Osteocyte (in vitro differentiated cells): ENCODE results near the gene GNB5. TPM values are rescaled to one million over a fixed set of nuclear protein-coding genes. Genes with fewer than 3 reads are reported as not detected.
"Not testable (repeated sequence)": the region's sequence is repeated elsewhere in the genome, so short reads cannot be mapped to it uniquely, and the experiment has no call there.

Source experiments
- DNase-seq: peaks from one replicate; pipeline ENCODE4 v3.0.0; 2021; ENCODE audit warnings: mixed read lengths; ENCODE audit not compliant: unreplicated experiment; ENCODE audit errors: extremely low spot score
- H3K27ac Mint-ChIP-seq: one replicate; pipeline ENCODE4 v1.8.0; 2021; ENCODE audit warnings: mild to moderate bottlenecking, mixed read lengths; ENCODE audit not compliant: unreplicated experiment
- H3K27me3 Mint-ChIP-seq: one replicate; pipeline ENCODE4 v1.8.0; 2021; ENCODE audit warnings: mixed read lengths; ENCODE audit not compliant: unreplicated experiment
- H3K36me3 Mint-ChIP-seq: one replicate; pipeline ENCODE4 v1.8.0; 2021; ENCODE audit warnings: mixed read lengths; ENCODE audit not compliant: unreplicated experiment
- H3K4me1 Mint-ChIP-seq: one replicate; pipeline ENCODE4 v1.8.0; 2021; ENCODE audit warnings: mixed read lengths; ENCODE audit not compliant: unreplicated experiment
- H3K4me3 Mint-ChIP-seq: one replicate; pipeline ENCODE4 v1.8.0; 2021; ENCODE audit warnings: mild to moderate bottlenecking, moderate library complexity, mixed read lengths; ENCODE audit not compliant: unreplicated experiment
- H3K9me3 Mint-ChIP-seq: one replicate; pipeline ENCODE4 v1.8.0; 2021; ENCODE audit warnings: mixed read lengths; ENCODE audit not compliant: unreplicated experiment
- total RNA-seq: library from RNA; stranded (reverse); gene quantifications from 2 replicates; pipeline ENCODE4 v1.2.1, GENCODE V29; 2021
- TF ChIP-seq, protein P1 (sequence below): fragments of 200-600 bp; sonication (generic); IDR thresholded peaks from 2 replicates; pipeline ENCODE4 v1.5.0; 2021; ENCODE audit warnings: antibody characterized with exemption, mild to moderate bottlenecking, moderate library complexity

Gene GNB5
- total RNA-seq, 1 donor from 2014 or later = 34.0 TPM

DNA sequence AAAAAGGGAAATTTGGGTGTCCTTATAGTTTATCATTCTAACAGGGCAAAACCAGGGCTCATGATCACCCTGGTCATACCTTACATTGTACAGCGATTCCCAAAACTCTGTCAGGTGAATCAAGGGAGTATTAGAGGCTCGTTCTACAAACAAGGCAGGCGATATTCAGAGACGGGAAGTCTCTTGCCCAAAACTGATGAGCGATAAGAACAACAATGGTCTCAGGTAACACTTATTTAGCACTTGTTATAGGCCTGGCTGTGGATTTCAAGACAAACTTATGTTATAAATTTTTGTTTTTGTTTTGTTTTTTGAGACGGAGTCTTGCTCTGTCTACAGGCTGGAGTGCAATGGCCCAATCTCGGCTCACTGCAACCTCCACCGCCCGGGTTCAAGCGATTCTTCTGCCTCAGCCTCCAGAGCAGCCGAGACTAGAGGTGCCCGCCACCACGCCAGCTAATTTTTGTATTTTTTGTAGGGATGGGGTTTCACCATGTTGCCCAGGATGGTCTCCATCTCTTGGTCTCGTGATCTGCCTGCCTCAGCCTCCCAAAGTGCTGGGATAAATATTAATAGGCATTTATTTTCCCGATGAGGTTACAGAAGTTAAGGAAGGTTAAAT, 91.4 kb downstream of the GNB5 start:
- no peak for DNase-seq
- TF ChIP-seq, protein P1, sequence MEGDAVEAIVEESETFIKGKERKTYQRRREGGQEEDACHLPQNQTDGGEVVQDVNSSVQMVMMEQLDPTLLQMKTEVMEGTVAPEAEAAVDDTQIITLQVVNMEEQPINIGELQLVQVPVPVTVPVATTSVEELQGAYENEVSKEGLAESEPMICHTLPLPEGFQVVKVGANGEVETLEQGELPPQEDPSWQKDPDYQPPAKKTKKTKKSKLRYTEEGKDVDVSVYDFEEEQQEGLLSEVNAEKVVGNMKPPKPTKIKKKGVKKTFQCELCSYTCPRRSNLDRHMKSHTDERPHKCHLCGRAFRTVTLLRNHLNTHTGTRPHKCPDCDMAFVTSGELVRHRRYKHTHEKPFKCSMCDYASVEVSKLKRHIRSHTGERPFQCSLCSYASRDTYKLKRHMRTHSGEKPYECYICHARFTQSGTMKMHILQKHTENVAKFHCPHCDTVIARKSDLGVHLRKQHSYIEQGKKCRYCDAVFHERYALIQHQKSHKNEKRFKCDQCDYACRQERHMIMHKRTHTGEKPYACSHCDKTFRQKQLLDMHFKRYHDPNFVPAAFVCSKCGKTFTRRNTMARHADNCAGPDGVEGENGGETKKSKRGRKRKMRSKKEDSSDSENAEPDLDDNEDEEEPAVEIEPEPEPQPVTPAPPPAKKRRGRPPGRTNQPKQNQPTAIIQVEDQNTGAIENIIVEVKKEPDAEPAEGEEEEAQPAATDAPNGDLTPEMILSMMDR = no peak
- H3K4me3 Mint-ChIP-seq = no peak overlapping the region
- H3K36me3 Mint-ChIP-seq = no peaks in the 10 kb centered on the region
- peaks cover 5% of the 10 kb centered on the region for H3K9me3 Mint-ChIP-seq
- H3K27me3 Mint-ChIP-seq = no peaks in the 10 kb centered on the region
- H3K4me1 Mint-ChIP-seq = peaks cover 44% of the 10 kb centered on the region
- H3K27ac Mint-ChIP-seq = no peak overlapping the region

DNA sequence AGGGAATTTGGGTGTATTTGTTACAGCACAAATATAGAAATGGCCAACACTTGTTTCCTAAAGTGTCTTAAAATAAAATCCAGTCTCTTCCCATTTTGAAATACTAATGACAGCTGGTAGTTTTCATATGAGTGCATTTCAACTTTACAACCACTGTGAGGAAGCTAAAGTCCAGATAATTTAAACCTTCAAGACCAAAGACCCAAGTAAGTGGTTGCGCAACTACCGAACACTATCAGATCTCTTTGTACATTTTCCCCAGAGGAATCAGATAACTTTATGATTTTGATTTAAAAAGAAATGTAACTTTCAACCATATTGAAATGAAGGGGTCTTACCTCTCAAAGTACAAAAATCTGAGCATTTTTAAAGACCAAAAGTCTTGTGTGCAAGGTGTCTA, 92.9 kb downstream of the GNB5 start:
- Mint-ChIP-seq H3K27ac (no peak overlapping the region), H3K9me3 (peaks cover 5% of the 10 kb centered on the region), H3K4me3 (no peak overlapping the region), H3K36me3 (no peaks in the 10 kb centered on the region), H3K4me1 (peaks cover 46% of the 10 kb centered on the region), H3K27me3 (no peaks in the 10 kb centered on the region)
- TF ChIP-seq, protein P1 = no peak
- no peak for DNase-seq

DNA sequence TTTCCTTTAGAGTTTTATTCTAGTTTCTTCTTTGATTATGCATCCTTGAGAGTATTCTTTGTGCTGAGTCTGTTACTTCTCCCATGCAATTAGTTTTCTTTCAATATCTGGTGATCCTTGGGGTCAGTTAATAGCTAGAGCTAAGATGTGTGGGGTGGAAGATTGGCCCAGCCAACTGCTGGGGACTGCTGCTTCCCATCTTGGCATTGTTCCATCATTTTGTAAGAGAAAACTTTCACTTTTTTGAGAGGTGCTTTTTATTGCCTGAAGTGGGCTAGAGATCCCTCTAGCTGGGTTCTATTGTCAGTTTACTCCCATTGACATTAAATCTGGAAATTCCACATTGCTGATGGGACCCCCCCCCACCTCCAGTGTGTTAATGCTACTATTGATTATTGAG, 94.0 kb downstream of the GNB5 start:
- peak overlapping the region; percentile 27 for H3K27ac Mint-ChIP-seq
- H3K4me1 Mint-ChIP-seq = peaks cover 41% of the 10 kb centered on the region
- no peak for DNase-seq
- no peak overlapping the region for H3K4me3 Mint-ChIP-seq
- H3K27me3 Mint-ChIP-seq = no peaks in the 10 kb centered on the region
- H3K9me3 Mint-ChIP-seq = peaks cover 5% of the 10 kb centered on the region
- TF ChIP-seq, protein P1 = no peak
- H3K36me3 Mint-ChIP-seq = no peaks in the 10 kb centered on the region

DNA sequence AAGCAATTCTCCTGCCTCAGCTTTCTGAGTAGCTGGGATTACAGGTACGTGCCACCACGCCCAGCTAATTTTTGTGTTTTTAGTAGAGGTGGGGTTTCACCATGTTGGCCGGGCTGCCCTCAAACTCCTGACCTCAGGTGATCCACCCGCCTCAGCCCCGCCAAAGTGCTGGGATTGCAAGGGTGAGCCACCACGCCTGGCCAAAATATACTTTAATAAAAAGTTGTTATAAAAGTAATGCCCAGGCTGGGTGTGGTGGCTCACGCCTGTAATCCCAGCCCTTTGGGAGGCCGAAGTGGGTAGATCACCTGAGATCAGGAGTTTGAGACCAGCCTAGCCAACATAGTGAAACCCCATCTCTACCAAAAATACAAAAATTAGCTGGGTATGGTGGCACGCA, 94.7 kb downstream of the GNB5 start:
- DNase-seq, H3K36me3 Mint-ChIP-seq, H3K27ac Mint-ChIP-seq, H3K9me3 Mint-ChIP-seq, H3K27me3 Mint-ChIP-seq, H3K4me3 Mint-ChIP-seq: not testable (repeated sequence)
- H3K4me1 Mint-ChIP-seq = peaks cover 38% of the 10 kb centered on the region

DNA sequence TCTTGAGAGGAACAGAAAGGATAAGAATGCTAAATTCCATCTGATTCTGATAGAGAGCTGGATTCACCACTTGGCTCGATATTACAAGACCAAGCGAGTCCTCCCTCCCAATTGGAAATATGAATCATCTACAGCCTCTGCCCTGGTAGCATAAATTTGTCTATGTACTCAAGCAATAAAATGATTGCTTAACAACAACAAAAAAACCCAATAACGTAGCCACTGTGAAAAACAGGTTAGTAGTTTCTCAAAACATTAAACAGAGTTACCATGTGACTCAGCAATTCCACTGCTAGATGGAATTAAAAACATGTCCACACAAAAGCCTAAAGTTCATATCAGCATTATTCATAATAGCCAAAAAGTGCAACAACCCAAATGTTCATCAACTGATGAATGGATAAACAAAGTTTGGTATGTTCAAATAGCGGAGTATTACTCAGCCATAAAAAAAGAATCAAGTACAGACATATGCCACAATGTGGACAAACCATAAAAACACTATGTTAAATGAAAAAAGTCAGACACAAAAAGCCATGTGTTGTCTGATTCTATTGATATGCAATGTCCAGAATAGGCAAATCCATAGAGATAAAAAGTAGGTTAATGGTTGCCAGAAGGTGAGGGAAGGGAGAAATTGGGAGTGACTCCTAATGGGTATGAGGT, 95.5 kb downstream of the GNB5 start:
- Mint-ChIP-seq H3K4me3 (no peak overlapping the region), H3K27me3 (no peaks in the 10 kb centered on the region), H3K4me1 (peaks cover 38% of the 10 kb centered on the region), H3K9me3 (peaks cover 5% of the 10 kb centered on the region), H3K27ac (peak overlapping the region; percentile 76), H3K36me3 (no peaks in the 10 kb centered on the region)
- TF ChIP-seq, protein P1 = no peak
- no peak for DNase-seq
